Measurements from ENCODE around the gene RALB. TPM values are rescaled to one million over a fixed set of nuclear protein-coding genes. Genes with fewer than 3 reads are reported as not detected.

The RALB gene
- total RNA-seq, 2 experiments from 2014 or later: 3.1 to 3.6 TPM

DNA sequence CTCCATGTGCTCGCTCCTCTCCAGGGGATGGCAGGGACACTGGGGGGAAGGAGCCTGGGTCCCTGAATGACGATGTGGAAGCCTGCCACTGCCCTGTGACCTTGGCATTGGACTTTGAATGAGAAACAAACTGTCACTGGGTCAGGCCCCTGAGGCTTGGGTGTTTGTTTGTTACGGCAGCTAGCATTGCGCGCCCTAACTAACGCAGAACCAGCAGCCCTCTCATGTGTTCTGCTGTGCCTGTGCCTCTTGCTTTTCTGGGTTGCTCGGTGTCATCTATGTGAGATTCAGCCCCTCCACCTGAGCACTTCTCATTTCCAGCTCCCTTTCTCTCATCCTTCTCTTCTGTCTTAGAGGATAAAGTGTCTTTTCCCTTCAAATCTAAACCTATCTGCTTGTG lies 69.7 kb downstream of the RALB start:
- TF ChIP-seq CTCF (IDR thresholded peaks at IDR 0.05): no peak
- H3K9me3 ChIP-seq (ENCODE audit: control insufficient read depth in 1 of 2, insufficient read depth in 1 of 2, low read length in 2 of 2): no peaks in the 10 kb centered on the region
- DNase-seq (no peak), ATAC-seq (ENCODE audit: poor library complexity) (no peak)
- CTCF ChIA-PET: no interaction called here
- no peaks in the 10 kb centered on the region for H3K36me3 ChIP-seq (ENCODE audit: insufficient read depth, low read length)
- Mint-ChIP-seq H3K9me3 (no peaks in the 10 kb centered on the region), H3K27ac (no peak overlapping the region), H3K4me3 (no peak overlapping the region), H3K36me3 (ENCODE audit: low read depth) (no peaks in the 10 kb centered on the region), H3K27me3 (no peaks in the 10 kb centered on the region), H3K4me1 (ENCODE audit: low read depth) (no peaks in the 10 kb centered on the region)
- H3K27ac ChIP-seq (ENCODE audit: low read depth in 1 of 2, low read length in 2 of 2): no peak overlapping the region
- H3K4me1 ChIP-seq (ENCODE audit: insufficient read depth, low read length): peaks cover 4% of the 10 kb centered on the region
- no peak overlapping the region for H3K4me3 ChIP-seq (ENCODE audit: low read length)
- POLR2A ChIA-PET: no interaction called here
- peaks cover 0 to 2% of the 10 kb centered on the region in 2 experiments for H3K27me3 ChIP-seq (ENCODE audit: control insufficient read depth in 1 of 2, insufficient read depth in 2 of 2, low read length in 2 of 2)
- intact Hi-C loops (cut with DNase I, micrococcal nuclease): no loop called here

- intact Hi-C loops (cut with DNase I, micrococcal nuclease): no loop called here
- no peaks in the 10 kb centered on the region for H3K36me3 Mint-ChIP-seq (ENCODE audit: low read depth)
- H3K4me1 Mint-ChIP-seq (ENCODE audit: low read depth): no peaks in the 10 kb centered on the region
Observed at GRCh38 chr2:120323214-120323613, 70.6 kb downstream of the RALB start.

DNA sequence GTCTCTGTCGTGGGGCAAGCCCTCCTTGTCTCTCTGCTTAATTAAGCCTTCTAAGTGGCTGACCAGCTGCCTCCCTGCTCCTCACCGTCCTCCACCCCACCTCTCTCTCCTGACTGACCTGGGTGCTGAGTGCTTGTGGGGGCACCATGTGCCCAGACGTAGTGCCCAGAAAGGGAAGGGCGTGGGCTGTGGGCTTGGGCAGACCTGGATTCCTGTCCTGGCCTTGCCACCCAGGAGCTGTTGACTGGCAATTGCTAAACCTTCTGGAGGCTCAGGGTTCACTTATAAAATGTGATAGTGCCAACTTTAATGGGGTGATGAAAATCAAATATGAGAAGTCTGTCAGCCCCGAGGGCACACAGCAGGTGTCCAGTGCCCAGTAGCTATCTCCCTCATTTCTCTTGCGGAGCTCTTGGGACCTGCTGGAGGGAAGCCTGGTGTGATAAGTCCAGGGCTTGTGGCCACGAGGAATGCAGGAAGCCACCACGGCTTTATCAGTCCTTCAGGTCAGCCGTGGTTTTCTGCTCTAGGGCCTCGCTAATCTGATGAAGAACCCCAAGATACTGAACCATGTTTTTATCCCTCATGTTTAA lies 71.3 kb downstream of the RALB start:
- TF ChIP-seq CTCF (IDR thresholded peaks at IDR 0.05): no peak
- Mint-ChIP-seq H3K9me3 (no peaks in the 10 kb centered on the region), H3K27me3 (no peaks in the 10 kb centered on the region), H3K4me3 (no peak overlapping the region), H3K27ac (no peak overlapping the region), H3K36me3 (ENCODE audit: low read depth) (no peaks in the 10 kb centered on the region), H3K4me1 (ENCODE audit: low read depth) (no peaks in the 10 kb centered on the region)
- intact Hi-C loops (cut with DNase I, micrococcal nuclease): no loop called here
- DNase-seq (no peak), ATAC-seq (ENCODE audit: poor library complexity) (no peak)
- peaks cover 4% of the 10 kb centered on the region for H3K4me1 ChIP-seq (ENCODE audit: insufficient read depth, low read length)
- ChIA-PET POLR2A (no interaction called here), CTCF (no interaction called here)
- no peaks in the 10 kb centered on the region for H3K9me3 ChIP-seq (ENCODE audit: control insufficient read depth in 1 of 2, insufficient read depth in 1 of 2, low read length in 2 of 2)
- H3K27me3 ChIP-seq (ENCODE audit: control insufficient read depth in 1 of 2, insufficient read depth in 2 of 2, low read length in 2 of 2): peaks cover 0 to 4% of the 10 kb centered on the region in 2 experiments
- no peaks in the 10 kb centered on the region for H3K36me3 ChIP-seq (ENCODE audit: insufficient read depth, low read length)
- H3K27ac ChIP-seq (ENCODE audit: low read depth in 1 of 2, low read length in 2 of 2): no peak overlapping the region
- no peak overlapping the region for H3K4me3 ChIP-seq (ENCODE audit: low read length)

More at GRCh38 chr2:120323214-120323613, 70.6 kb downstream of the RALB start:
- H3K4me3 Mint-ChIP-seq: no peak overlapping the region
- peaks cover 4% of the 10 kb centered on the region for H3K4me1 ChIP-seq (ENCODE audit: insufficient read depth, low read length)
- no peak overlapping the region for H3K27ac Mint-ChIP-seq
- no peaks in the 10 kb centered on the region for H3K9me3 ChIP-seq (ENCODE audit: control insufficient read depth in 1 of 2, insufficient read depth in 1 of 2, low read length in 2 of 2)
- no peak for TF ChIP-seq CTCF (IDR thresholded peaks at IDR 0.05)
- ChIA-PET POLR2A (no interaction called here), CTCF (no interaction called here)
- H3K4me3 ChIP-seq (ENCODE audit: low read length): no peak overlapping the region
- DNase-seq: no peak
- no peaks in the 10 kb centered on the region for H3K9me3 Mint-ChIP-seq
- no peak overlapping the region for H3K27ac ChIP-seq (ENCODE audit: low read depth in 1 of 2, low read length in 2 of 2)
- peaks cover 0 to 4% of the 10 kb centered on the region in 2 experiments for H3K27me3 ChIP-seq (ENCODE audit: control insufficient read depth in 1 of 2, insufficient read depth in 2 of 2, low read length in 2 of 2)
- no peaks in the 10 kb centered on the region for H3K27me3 Mint-ChIP-seq
- no peaks in the 10 kb centered on the region for H3K36me3 ChIP-seq (ENCODE audit: insufficient read depth, low read length)
- ATAC-seq (ENCODE audit: poor library complexity): no peak

Measured in CD4-positive, alpha-beta T cell (primary cell).